HG03571 (cell line): Measurements from ENCODE around the gene TSR3.

Experiments used
- ATAC-seq: cut with Tn5 transposase; IDR thresholded peaks from one replicate; pipeline ENCODE4 v1.9.1; 2021; ENCODE audit not compliant: unreplicated experiment

Gene TSR3

GRCh38 chr16:1311212-1311737 is 40.4 kb downstream of the TSR3 start:
- no peak for ATAC-seq

GRCh38 chr16:1310832-1311200 is 40.9 kb downstream of the TSR3 start:
- ATAC-seq = no peak

GRCh38 chr16:1309888-1310831 is 41.5 kb downstream of the TSR3 start:
- peak; percentile 19 for ATAC-seq

GRCh38 chr16:1308977-1309885 is 42.4 kb downstream of the TSR3 start, which contains the start of gene UBE2I:
UBE2I (plus strand) TSS chr16:1309636; CDS start chr16:1314031, 4,395 bp downstream.
- ATAC-seq = peak; percentile 52

GRCh38 chr16:1308036-1308976 is 43.4 kb downstream of the TSR3 start:
- ATAC-seq = no peak

- ATAC-seq = no peak
Measured at GRCh38 chr16:1306334-1306733, 45.3 kb downstream of the TSR3 start.

- ATAC-seq = no peak
Measured at GRCh38 chr16:1305823-1306222, 45.9 kb downstream of the TSR3 start.

GRCh38 chr16:1301562-1301961 is 50.1 kb downstream of the TSR3 start:
- ATAC-seq = no peak

- no peak for ATAC-seq
Measured at GRCh38 chr16:1300664-1301476, 50.8 kb downstream of the TSR3 start.

GRCh38 chr16:1299868-1300203 is 51.8 kb downstream of the TSR3 start:
- ATAC-seq = no peak
